GM21529 (cell line): ENCODE results near the gene PCDH9.
A peak's percentile ranks its signal among the peaks of the same experiment; 100 is the strongest.

Experiments used
- ATAC-seq: cut with Tn5 transposase; IDR thresholded peaks from one replicate; pipeline ENCODE4 v1.9.1; 2021; ENCODE audit not compliant: unreplicated experiment

PCDH9 gene

GRCh38 chr13:67229481-67230403 is at the start of gene PCDH9:
TSS of gene PCDH9 (minus strand) at chr13:67230336. CDS start at chr13:67228440, 1,896 bp downstream.
- ATAC-seq = peak; percentile 4

- no peak for ATAC-seq
Measured at GRCh38 chr13:67278235-67278634, 48.1 kb upstream of the PCDH9 start.

- no peak for ATAC-seq
Measured at GRCh38 chr13:67277581-67277980, 47.4 kb upstream of the PCDH9 start.

GRCh38 chr13:67275351-67275960 is 45.3 kb upstream of the PCDH9 start:
- ATAC-seq = no peak

- no peak for ATAC-seq
Measured at GRCh38 chr13:67273001-67273400, 42.9 kb upstream of the PCDH9 start.

- ATAC-seq = no peak
Measured at GRCh38 chr13:67267136-67267535, 37.0 kb upstream of the PCDH9 start.

- no peak for ATAC-seq
Measured at GRCh38 chr13:67259208-67259607, 29.1 kb upstream of the PCDH9 start.

- ATAC-seq = peak; percentile 51
Measured at GRCh38 chr13:67258482-67258881, 28.3 kb upstream of the PCDH9 start.

- ATAC-seq = no peak
Measured at GRCh38 chr13:67238861-67239260, 8.7 kb upstream of the PCDH9 start.

GRCh38 chr13:67238277-67238859 is 8.2 kb upstream of the PCDH9 start:
- ATAC-seq = peak; percentile 78

GRCh38 chr13:67235265-67235664 is 5.1 kb upstream of the PCDH9 start:
- no peak for ATAC-seq

- no peak for ATAC-seq
Measured at GRCh38 chr13:67232384-67232783, 2.2 kb upstream of the PCDH9 start.

GRCh38 chr13:67231289-67232000 is 1.3 kb upstream of the PCDH9 start:
- no peak for ATAC-seq

- ATAC-seq = peak; percentile 97
Measured at GRCh38 chr13:67230404-67231288, 510 bp upstream of the PCDH9 start.

GRCh38 chr13:67228916-67229315 is 1.2 kb downstream of the PCDH9 start:
- no peak for ATAC-seq

GRCh38 chr13:67228031-67228430 is 2.1 kb downstream of the PCDH9 start:
- no peak for ATAC-seq

- no peak for ATAC-seq
Measured at GRCh38 chr13:67227131-67227983, 2.8 kb downstream of the PCDH9 start.

- ATAC-seq = no peak
Measured at GRCh38 chr13:67226696-67227095, 3.4 kb downstream of the PCDH9 start.
